ENCODE data around the gene MAP3K19.

GRCh38 chr2:134982603-134983002 is 64.6 kb downstream of the MAP3K19 start:
- TF ChIP-seq CTCF (IDR thresholded peaks at IDR 0.05) (no peak), POLR2A (IDR thresholded peaks at IDR 0.05) (no peak), EP300 (IDR thresholded peaks at IDR 0.05; ENCODE audit: low read depth) (no peak), POLR2AphosphoS5 (IDR thresholded peaks at IDR 0.05) (no peak)

All from transverse colon (tissue), 4 donors.